GM19240 (cell line): Measurements from ENCODE around the gene SLIT3.

Experiments
- DNase-seq: peaks from one replicate; pipeline ENCODE4 v3.0.0; 2011; ENCODE audit warnings: low spot score; ENCODE audit not compliant: insufficient read length

Gene SLIT3

DNA sequence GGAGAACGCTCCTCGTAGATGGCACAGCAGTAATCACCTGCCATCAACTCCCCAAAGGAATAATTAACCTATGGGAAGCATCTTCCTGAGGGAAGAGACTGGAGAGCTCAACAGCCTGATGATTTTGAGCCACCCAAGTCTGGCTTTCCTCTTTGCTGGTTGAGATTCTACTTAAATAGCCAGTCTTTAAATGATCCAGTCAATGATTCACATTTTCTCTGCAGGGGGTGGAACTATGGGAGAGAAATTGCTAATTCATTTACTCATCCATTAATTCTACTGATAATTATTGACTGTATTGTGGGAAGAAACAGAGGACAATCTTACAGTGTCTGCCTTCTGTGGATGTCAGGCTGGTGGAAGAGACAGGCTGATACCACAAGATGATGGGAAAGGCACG lies 366.8 kb downstream of the SLIT3 start:
- DNase-seq, result no peak

DNA sequence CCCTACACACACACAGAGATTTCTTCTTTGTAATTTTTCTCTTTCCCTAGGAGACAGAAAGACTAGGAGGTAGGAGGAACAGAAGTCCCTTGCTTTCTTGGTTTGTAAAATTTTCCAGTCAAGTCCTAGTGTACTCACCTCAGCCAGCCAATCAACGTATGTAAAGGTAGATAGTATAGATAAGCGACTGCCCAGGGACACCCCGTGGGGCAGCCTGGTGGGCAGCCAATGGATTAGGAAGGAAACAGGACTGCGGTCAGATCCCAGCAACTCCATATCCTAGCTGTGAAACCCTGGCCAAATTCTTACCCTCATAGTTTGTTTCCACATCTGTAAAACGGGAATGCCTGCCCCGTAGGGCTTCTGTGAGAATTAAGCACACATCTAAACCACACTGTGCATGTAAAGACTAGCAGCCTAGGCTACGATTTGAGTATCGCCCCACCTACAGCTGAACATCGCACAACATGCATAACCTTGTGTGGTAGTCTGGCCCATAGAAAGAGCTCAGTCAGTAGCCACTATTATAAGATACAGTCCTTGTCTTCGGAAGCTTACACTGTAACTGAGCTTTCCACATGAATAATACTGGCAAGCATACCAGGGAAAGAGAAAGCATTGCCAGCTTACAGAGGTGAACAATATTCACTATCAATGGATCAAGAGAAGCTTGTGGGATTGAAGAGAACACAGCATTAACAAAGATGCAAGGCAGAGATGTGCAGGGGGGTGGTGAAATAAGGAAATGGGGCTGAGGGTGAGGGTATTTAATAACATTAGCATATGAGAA lies 368.3 kb downstream of the SLIT3 start:
- DNase-seq, result no peak

DNA sequence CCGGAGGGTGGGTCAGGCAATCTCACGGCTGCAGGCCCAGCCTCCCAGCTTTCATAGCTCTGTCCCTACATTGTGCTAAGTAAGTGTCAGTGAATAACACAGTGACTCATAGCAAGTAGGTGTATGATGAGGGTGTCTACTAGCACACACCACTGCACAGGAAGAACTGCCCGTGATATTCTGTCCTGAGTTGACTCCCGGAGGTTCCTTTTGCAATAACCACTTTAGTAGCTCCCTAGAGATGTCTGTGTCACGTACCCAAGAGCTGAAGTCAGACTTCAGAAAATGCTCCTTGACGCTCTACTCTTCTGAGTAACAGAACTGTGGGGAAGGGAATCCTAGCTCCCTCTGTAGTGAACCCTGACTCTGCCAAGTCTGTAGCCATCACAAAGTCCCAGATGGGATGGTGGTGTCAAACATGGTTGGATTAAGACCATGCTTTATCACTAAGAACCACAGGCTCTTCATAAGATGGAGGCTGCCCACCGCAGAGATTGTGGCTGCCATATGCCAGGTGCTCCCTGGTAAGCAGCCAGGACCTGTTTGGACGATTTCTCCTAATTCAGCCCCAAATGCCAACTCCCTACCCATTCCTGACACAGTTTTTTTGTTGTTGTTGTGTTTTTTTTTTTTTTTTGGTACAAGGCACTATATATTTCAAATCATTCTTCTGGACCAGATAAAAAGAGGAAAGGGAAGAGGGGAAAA lies 369.1 kb downstream of the SLIT3 start:
- no peak for DNase-seq

DNA sequence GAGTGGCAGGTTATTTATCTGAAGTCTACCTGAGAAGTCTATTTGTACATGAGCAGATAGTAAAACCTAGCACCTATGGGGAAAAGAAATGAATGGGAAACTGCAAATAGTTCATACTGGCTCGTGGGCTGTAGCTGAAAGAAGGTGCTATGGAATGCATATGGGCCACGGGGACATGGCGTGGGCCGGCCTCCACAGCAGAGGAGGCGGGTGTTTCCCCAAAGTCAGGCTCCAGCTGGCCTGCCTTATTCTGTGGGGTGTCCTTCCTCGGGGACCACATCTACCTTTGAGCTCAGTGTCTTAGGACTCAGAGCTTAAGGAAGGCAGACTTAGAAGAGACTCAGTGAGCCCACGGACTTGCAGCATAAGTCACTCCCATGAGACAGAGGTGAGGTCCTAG lies 371.3 kb downstream of the SLIT3 start:
- DNase-seq, result no peak

DNA sequence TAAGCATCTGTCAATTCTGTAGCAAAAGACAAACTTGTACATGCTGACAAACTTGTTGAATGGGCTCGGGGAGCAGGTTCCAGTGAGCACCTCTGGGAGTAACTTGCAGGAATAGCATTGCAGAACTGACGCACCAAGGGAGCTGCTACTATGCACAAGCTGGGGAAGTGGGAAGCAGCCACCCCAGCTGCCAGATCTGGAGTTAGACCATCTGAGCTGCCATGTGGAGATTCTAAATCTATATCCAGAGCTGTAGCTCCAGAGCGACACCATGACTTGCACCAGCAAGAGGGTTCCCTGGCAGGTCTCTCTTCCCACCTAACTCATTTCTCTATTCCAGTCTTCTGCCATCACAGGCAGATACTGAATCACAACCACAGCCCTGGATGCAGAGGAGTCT lies 375.8 kb downstream of the SLIT3 start:
- no peak for DNase-seq

DNA sequence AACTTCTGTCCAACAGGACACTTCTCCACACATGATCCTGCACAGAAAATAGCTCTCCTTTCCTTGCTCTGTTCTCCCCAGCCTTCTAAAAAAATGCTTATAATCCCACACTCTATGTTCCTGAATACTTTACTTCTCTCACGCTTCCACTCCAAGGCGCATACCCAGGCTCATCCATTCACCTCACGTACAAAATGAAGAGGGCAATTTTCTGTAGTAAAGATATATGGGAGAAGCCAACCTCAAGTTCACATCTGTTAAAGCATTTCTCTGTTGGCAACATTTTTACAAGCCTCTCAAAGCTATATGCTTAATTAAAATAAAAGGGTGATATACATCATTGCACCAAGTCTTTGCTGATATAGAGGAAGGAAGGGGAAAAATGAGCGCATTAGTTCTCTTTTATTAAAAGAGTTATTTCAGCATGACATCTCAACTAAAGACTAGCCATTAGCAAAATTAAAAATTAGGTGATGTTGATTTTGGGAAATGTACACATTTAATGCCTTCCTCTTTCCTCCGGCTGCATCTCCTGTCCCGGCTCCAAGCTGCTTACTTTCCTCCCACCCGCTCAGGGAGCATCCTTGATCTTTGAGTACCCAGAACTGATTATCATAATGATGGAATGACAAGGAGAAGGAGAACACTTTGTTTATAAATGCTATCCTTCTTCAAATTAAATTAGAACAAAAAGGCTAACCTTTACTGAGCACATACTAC lies 379.6 kb downstream of the SLIT3 start:
- DNase-seq, result no peak

DNA sequence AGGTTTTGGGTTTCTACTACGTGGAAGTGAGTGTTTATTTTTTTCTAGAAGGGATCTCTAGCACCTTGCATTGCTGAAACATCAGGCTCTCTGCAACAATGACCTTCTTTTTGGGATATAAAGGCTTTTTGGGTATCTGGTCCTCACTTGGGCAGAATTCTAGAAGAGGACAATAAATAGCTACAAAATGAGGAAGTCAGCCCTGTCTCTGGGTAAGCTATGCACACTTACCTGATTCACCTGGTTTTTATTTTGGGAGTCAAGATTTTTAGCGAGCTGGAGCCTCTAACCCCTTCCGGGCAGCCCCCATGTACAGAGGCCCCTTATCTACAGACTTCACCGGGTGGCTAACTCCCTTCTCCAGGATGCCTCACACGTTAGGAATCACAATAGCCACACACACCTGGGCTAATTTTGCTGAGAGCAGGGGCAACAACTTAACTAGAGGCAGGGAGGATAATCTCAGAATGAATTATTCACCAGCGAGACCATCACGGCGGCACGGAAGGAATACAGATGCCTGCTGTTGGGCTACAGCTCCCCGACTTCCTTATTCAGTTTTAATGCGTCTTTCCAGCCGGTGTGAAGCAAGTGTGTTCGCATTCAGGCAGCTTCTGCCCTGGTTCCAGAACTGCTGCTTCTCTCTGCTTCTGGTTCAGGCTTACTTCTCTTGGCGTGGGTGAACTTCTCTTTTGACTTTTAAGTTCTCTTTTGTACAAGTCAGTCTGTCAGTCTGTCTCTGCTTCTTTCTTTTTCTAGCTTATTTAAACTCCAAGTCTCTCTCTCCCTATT lies 380.7 kb downstream of the SLIT3 start:
- DNase-seq, result no peak

DNA sequence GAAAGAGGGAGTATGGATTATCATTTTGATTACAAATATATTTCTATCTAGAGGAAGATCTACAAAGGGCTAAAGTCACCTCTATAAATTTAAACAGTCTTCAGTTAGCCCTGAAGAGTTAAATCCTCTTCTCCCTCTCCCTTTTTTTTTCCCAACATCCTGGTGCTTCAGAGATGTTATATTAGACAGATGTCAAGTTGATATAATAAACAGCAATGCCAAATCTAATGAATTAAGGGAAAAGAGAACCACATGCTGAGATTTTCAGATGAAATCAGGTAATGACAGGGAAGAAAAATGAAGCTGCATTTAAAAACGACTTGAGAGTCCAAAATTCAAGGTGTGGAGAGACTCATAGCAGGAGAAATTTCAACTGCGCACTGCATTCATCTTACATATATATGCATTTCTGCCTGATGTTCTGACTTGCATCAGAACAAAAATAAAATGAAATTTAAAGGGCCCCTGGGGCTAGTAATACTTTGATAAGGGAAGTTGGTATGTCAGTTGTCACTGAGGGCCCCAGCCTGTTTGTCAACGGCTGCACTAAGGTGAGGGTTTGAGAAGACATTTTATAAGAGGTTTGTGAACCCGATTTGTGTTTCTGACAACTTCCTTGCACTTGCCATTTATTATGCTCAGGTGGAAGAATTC lies 382.9 kb downstream of the SLIT3 start:
- DNase-seq, result no peak

DNA sequence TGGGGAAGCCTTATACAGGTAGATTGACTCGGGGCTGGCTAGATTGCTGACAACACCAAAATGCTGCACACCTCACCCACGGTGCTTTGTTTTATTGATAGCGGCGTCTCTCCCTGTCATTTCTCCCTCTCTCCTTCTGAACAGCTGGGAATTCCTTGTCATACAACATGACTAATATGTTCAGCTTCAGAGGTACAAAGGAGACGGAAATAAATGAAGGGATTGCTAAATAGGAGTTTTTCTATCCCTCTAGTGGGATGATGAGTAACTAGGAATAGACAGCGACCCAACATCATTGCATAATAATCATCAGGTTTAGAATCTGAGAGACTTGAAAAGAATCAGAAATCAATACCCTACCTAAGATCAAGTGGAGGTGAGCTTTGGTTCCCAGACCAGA lies 384.1 kb downstream of the SLIT3 start:
- DNase-seq, result no peak

DNA sequence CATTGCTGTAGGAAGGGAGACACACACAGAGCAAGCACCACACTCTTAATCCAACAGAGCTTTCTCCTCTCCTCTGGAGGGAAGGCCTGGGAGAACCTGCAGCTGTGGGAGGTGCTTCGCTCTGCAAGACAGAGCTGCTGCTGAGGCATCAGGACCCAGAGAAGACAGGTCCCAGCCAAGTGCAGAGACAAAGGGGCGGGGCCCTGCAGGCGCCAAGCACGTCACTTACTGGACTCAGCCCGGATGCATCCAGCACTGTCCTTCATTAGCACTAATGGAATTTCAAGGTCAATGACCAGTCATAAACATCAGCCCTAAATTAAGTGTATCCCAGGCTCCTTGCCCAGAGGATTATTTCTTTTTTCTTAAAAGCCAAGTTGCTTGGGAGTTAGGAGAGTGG lies 384.7 kb downstream of the SLIT3 start:
- no peak for DNase-seq

DNA sequence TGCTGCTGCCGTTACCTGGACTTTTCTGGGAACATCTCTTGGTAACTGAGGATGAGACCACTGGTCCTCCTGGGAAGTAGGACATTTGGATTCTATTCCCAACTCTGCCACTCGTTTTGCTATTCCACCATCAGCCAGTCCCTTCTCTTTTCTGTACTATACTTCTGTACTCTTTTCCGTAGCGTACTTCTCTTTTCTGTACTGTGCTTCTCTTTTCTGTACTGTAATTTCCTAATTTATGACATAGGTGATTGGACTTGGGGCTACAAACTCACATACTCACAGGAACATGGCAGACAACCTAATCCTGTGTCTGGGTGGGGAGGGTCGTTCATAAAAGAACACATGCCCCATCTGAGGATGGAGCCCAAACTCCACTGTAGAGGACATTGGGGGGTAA lies 386.4 kb downstream of the SLIT3 start:
- DNase-seq, result no peak

DNA sequence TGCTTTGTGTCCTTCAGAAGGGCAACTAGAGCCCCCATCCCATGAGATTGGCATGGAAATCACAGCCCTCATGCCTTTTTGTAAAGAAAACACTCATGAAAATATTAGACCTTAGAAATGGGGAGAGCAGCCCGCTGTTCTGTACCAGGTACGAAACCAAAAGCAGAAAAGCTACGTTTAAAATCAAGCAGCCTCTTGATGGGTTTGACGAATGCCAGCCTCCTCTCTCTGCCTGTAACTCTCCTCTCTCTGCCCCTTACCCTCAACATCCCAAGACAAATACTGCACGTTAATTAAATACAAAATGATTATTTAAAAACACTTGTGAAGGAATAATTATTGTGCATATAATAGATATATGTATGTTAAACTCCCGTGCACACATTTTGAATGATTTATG lies 390.1 kb downstream of the SLIT3 start:
- DNase-seq, result no peak

DNA sequence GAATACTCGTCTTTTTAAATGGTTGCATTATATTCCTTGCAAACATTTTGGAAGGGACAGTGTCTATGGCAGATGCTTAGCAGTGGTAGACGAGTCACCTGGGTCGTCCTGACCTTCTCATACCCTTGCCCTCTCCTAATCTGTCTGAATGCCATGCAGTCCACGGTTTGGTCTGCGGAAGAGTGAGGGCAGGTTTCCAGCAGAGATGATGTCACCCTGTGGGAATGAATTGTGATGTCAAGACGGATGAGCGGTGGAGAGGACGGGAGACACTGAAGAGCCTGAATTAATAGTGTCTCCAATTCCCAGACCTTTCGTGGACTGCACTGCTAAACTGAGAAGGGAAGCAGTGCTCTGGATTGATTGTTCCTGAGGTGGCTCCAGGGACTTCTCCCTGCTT lies 392.7 kb downstream of the SLIT3 start:
- no peak for DNase-seq

DNA sequence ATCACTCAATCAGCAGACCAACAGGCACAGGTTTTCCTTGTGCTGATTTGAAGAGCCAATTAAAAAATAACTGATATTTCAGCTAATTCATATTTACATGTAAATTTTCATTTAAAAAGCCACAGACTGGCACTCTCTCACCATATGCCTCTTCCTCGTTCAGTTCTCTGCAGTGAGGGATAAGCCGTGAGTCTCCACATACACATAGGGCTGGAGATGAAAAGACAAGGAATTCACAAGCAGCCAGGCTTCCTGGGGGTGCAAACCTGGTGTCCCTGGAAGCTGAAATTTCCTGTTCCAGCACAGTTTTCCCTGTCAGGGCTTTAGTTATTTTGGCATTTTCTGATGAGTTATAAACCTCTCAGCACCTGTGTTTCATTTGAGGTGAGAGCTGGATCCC lies 397.9 kb downstream of the SLIT3 start:
- DNase-seq, result no peak

DNA sequence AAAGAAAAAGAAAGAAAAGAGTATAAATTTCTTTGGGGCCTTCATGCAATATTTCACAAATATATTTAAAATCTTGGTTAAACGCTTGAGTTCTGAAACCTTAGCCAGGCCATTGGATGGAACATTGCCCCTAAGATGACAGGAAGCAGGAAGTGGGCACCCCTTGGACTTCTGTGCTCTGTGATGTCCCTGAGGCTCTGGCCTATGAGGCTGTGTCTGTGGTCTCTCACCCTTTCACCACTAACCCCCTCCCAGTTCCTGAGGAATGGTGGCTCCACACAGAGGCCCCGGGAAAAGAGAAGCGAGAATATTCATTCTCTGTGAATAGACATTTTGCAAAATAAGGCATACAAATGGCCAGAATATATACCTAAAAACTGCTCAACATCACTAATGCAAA lies 401.3 kb downstream of the SLIT3 start:
- DNase-seq, result no peak

DNA sequence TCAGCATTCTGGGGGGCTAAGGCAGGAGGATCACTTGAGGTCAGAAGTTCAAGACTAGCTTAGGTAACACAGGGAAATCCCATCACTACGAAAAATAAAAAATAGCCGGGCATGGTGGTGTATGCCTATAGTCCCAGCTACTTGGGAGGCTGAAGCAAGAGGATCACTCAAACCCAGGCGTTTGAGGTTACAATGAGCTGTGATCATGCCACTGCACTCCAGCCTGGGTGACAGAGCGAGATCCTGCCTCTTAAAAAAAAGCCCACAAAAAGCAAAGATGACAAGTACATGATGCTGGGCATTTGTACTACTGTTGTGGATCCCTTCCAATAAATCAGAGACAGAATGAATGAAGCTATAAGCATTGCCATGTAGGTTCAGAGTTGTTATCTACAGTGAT lies 401.7 kb downstream of the SLIT3 start:
- no peak for DNase-seq

DNA sequence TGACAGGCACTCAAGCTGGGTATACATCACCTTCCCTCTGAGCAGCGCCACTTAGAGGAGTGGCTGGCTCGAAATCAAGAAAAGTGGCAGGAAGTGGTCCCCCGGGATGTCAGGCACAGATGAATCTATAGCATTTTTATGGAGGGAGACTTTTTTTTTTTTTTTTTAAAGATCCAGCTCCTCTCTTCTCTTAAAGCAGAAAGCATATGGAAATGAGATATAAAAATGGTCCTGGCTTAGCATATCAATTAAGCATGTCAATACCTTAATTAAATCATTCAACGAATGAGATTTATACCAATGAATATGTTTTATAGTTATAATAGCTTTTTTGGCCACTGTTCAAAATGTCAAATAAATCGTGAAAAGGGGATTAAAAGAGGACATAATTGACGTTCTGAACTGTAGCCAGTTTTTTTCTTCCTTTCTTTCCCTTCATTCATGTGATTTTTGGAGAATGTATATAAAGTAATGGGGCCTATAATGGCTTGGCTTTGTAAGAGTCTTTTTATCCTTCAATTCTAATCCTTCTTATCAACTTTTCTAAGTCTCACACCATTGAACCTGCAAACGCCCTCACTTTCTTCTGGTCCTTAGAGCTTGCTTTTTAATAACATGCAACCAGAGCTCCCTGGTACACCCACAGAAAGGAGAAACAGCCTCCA lies 402.6 kb downstream of the SLIT3 start:
- DNase-seq, result no peak

DNA sequence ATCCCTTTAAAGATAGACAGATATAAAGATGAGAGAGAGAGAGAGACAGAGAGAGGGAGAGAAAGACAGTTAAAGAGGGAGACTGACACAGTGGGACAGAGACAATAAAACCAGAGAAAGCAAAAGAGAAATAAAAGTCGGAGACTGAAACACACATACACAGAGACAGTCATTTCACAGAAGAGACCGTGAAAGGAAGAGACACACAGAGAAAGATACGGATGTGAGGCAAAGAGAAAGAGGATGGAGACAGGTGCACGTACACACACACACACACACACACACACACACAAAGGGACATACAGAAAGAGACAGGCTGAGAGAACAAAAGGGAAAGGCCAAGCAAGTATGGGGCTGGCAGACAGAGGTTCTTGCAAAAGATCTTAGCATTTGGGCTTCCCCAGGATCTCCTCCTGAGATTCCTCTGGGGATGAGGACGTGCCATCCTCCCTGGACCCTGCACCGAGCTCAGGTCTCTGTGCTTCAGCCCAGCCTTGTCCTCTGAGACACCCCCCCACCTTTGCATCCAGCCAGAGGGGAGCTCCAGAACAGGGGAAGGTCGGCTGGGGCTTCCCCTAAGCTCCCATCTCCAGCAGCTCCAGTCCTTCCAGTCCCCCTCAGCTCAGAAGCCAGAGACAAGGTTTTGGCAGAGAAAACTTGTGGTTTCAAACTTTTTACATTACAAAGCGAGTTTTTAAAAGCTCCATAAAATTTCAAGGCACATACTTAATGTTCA lies 403.4 kb downstream of the SLIT3 start:
- no peak for DNase-seq

DNA sequence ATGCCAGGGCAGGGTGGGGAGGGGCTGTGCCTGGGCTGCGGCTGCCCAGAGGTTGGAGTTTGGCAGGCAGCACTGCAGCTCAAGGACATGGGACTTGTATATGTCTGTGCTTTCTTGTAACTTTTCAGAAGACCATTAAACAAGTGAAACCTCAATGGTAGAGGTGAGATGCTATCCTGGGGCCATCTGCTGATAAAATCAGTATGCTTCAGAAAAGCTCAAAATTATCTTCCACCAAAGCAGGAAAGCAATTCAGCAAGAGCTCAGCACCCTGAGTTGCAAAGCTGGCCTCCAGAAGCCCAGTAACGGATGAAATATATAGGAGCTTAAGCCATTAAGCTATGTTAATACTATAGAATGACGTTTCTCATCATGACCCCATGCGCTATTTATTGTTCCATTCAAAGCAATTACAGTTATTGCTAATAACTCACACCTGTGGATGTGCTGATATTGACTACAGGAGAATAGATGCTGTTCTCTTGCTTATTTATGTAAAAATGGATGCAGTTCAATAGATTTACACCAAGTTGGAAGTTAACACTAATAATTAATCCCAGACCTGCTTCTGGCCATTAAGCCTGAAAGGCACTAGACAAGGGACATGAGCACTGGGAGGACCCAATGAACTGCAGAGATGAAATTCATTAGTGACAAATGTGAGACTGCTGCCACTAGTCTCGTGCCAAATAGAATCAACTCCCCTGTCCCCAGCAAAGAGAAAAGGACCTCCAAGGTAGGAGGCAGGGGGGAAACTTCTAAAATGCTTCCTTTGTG lies 405.5 kb downstream of the SLIT3 start:
- no peak for DNase-seq
